ENCODE data around the gene WDCP.
"Not testable (repeated sequence)": the region's sequence is repeated elsewhere in the genome, so short reads cannot be mapped to it uniquely, and the experiment has no call there.

Gene WDCP

GRCh38 chr2:24058564-24059271 lies 11.5 kb upstream of the WDCP start:
- DNase-seq, result no peak

- DNase-seq, result no peak
Observed at GRCh38 chr2:24055750-24056149, 8.6 kb upstream of the WDCP start.

- DNase-seq, result no peak
Observed at GRCh38 chr2:24054366-24055010, 7.3 kb upstream of the WDCP start.

GRCh38 chr2:24052951-24053350 lies 5.8 kb upstream of the WDCP start:
- no peak for DNase-seq

GRCh38 chr2:24051833-24052232 lies 4.6 kb upstream of the WDCP start:
- no peak for DNase-seq

GRCh38 chr2:24050041-24050979 lies 3.1 kb upstream of the WDCP start:
- DNase-seq, result no peak

GRCh38 chr2:24049485-24050021 lies 2.4 kb upstream of the WDCP start, which contains the start of gene FKBP1B:
FKBP1B (plus strand) TSS chr2:24049741; CDS start chr2:24049850, 109 bp downstream.
- no peak for DNase-seq

GRCh38 chr2:24048769-24049484 lies 1.7 kb upstream of the WDCP start:
- no peak for DNase-seq

- DNase-seq, result no peak
Observed at GRCh38 chr2:24047703-24048033, 477 bp upstream of the WDCP start.

- DNase-seq, result no peak
Observed at GRCh38 chr2:24046599-24046929, 627 bp downstream of the WDCP start.

- no peak for DNase-seq
Observed at GRCh38 chr2:24045511-24046508, 1.4 kb downstream of the WDCP start.

- not testable (repeated sequence) for DNase-seq
Observed at GRCh38 chr2:24043133-24043532, 4.1 kb downstream of the WDCP start.

- DNase-seq, result no peak
Observed at GRCh38 chr2:24040511-24040910, 6.7 kb downstream of the WDCP start.

GRCh38 chr2:24038786-24039499 lies 8.2 kb downstream of the WDCP start:
- DNase-seq, result no peak

- no peak for DNase-seq
Observed at GRCh38 chr2:24026233-24026632, 21.0 kb downstream of the WDCP start.

GRCh38 chr2:24024996-24025663 lies 22.1 kb downstream of the WDCP start:
- no peak for DNase-seq

- no peak for DNase-seq
Observed at GRCh38 chr2:24024018-24024417, 23.2 kb downstream of the WDCP start.

GRCh38 chr2:24022975-24023575 lies 24.1 kb downstream of the WDCP start:
- no peak for DNase-seq

- no peak for DNase-seq
Observed at GRCh38 chr2:24022324-24022974, 24.7 kb downstream of the WDCP start.
